Hepatocyte (in vitro differentiated cells): ENCODE results near the gene CFAP52. TPM values are rescaled to one million over a fixed set of nuclear protein-coding genes. Genes with fewer than 3 reads are reported as not detected.

Experiments
- DNase-seq: peaks from one replicate; pipeline ENCODE4 v3.0.0-alpha.2; 2016; ENCODE audit warnings: low spot score
- H2AFZ ChIP-seq: fragments of 200-600 bp; sonication (generic); 2 replicates; pipeline ENCODE4 v1.6.0; 2016; ENCODE audit warnings: antibody characterized with exemption, mild to moderate bottlenecking
- H3K27ac ChIP-seq: fragments of 200-600 bp; sonication (generic); 2 replicates; pipeline ENCODE4 v1.5.1; 2016; ENCODE audit warnings: mild to moderate bottlenecking
- H3K27me3 ChIP-seq: fragments of 200-600 bp; sonication (generic); 2 replicates; pipeline ENCODE4 v1.6.1; 2016
- H3K36me3 ChIP-seq: fragments of 200-600 bp; sonication (generic); replicated peaks from 2 replicates; pipeline ENCODE4 v1.5.1; 2016; ENCODE audit warnings: low read depth; ENCODE audit not compliant: insufficient read depth
- H3K4me1 ChIP-seq: fragments of 200-600 bp; sonication (generic); 2 replicates; pipeline ENCODE4 v1.5.1; 2016; ENCODE audit warnings: mild to moderate bottlenecking, moderate library complexity; ENCODE audit not compliant: insufficient read depth
- H3K4me2 ChIP-seq: fragments of 200-600 bp; sonication (generic); 2 replicates; pipeline ENCODE4 v1.6.0; 2016
- H3K4me3 ChIP-seq: fragments of 200-600 bp; sonication (generic); 2 replicates; pipeline ENCODE4 v1.5.1; 2016; ENCODE audit warnings: mild to moderate bottlenecking
- H3K79me2 ChIP-seq: fragments of 200-600 bp; sonication (generic); 2 replicates; pipeline ENCODE4 v1.6.0; 2017; ENCODE audit warnings: mild to moderate bottlenecking
- H3K9me2 ChIP-seq: fragments of 200-600 bp; sonication (generic); replicated peaks from 2 replicates; pipeline ENCODE4 v1.6.0; 2017; ENCODE audit warnings: mild to moderate bottlenecking; ENCODE audit not compliant: insufficient read depth
- H3K9me3 ChIP-seq: fragments of 200-600 bp; sonication (generic); 2 replicates; pipeline ENCODE4 v1.5.1; 2016; ENCODE audit warnings: low read depth, mild to moderate bottlenecking
- H4K20me1 ChIP-seq: fragments of 200-600 bp; sonication (generic); 2 replicates; pipeline ENCODE4 v1.6.0; 2016; ENCODE audit warnings: mild to moderate bottlenecking; ENCODE audit not compliant: insufficient read depth, poor library complexity, severe bottlenecking
- EZH2 ChIP-seq: fragments of 200-600 bp; sonication (generic); IDR thresholded peaks from 2 replicates; pipeline ENCODE4 v1.6.1; 2016; ENCODE audit warnings: antibody characterized with exemption, mild to moderate bottlenecking, borderline replicate concordance
- EZH2phosphoT487 ChIP-seq: fragments of 200-600 bp; sonication (generic); IDR thresholded peaks from one replicate; pipeline ENCODE4 v1.6.1; 2018; ENCODE audit warnings: antibody characterized with exemption, mild to moderate bottlenecking, low read depth, moderate library complexity; ENCODE audit not compliant: unreplicated experiment, severe bottlenecking
- WGBS: methylation state at CpG from one replicate; pipeline ENCODE4 v1.1.6; 2016; ENCODE audit warnings: low lambda C conversion rate; ENCODE audit errors: missing lambda C conversion rate; 5-methylcytosine and 5-hydroxymethylcytosine counted together
- polyA plus RNA-seq: library from polyadenylated mRNA; unstranded; fragments of >200 nt; fragmentation: Nextera tagmentation; extraction: Ambion mirVana; gene quantifications from 2 replicates; pipeline ENCODE4 v1.2.1, GENCODE V29; 2016
- total RNA-seq: library from RNA; depleted of rRNA; stranded (reverse); fragments of >200 nt; gene quantifications from 2 replicates; pipeline ENCODE4 v1.2.3, GENCODE V29; 2014
- TF ChIP-seq, protein P1 (sequence below): fragments of 200-600 bp; sonication (generic); IDR thresholded peaks from 2 replicates; pipeline ENCODE4 v1.5.1; 2016; ENCODE audit warnings: antibody characterized with exemption, mild to moderate bottlenecking; ENCODE audit not compliant: poor library complexity

Gene CFAP52
- total and polyA plus RNA-seq, 2 experiments from 2014 or later, result 0.67 TPM; not detected in 1

DNA sequence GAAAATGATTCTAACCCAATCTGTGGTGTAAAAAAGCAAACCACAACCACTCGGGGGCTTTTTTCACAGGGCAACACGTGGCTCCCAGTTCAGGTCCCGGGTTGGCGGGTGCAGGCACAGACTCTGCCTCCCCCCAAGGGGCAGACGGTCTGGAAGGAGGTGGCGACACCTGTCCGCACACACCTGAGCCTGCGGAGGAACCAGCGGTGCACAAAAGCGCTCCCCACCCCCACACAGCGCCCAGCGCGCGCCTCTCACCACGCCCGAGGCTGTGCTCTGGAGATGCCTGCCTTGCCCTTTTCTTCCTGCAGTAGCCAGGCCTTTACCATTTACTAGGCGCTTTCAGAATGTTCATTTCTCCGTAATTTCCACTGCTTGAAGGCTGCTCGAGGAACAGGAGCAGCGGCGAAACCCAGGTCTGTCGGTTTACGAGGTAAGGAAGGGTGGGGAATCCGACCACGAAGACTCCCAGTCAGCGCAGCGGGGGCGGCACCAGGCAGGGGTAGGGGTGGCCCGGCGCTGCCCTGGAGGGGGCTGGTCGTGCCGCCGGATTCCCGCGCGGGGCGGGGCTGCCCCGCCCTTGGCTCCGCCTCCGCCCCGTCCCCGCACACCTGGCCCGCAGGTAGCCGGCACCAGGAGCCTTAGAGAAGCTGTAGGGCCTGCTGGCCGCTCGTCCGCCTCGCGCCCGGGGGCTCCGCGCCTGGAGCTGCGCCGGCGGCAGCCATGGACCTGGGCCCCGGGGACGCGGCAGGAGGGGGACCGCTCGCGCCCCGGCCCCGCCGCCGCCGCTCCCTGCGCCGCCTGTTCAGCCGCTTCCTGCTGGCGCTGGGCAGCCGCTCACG is 68.7 kb downstream of the CFAP52 start, which contains the start of gene USP43:
USP43 (plus strand) TSS at position 608 of the 842 bp plus-strand sequence; CDS start at position 724, 116 bp downstream.
- Histone ChIP-seq H3K9me2 (no peaks in the 10 kb centered on the region), H3K36me3 (no peaks in the 10 kb centered on the region), H3K4me2 (peak within 1 kb of the TSS; percentile 81), H3K27ac (peak within 1 kb of the TSS; percentile 94), H3K9me3 (no peaks in the 10 kb centered on the region), H2AFZ (peak within 1 kb of the TSS; percentile 84), H3K4me3 (peak within 1 kb of the TSS; percentile 72), H3K79me2 (peaks cover 31% of the 10 kb centered on the region), H4K20me1 (no peaks in the 10 kb centered on the region), H3K27me3 (no peaks in the 10 kb centered on the region), H3K4me1 (peaks cover 13% of the 10 kb centered on the region)
- peak; percentile 89 for DNase-seq
- WGBS, result under 1% methylated on average over 23 of the region's 72 CpGs
- no peak for TF ChIP-seq EZH2phosphoT487
- no peak for TF ChIP-seq EZH2
- TF ChIP-seq, protein P1, sequence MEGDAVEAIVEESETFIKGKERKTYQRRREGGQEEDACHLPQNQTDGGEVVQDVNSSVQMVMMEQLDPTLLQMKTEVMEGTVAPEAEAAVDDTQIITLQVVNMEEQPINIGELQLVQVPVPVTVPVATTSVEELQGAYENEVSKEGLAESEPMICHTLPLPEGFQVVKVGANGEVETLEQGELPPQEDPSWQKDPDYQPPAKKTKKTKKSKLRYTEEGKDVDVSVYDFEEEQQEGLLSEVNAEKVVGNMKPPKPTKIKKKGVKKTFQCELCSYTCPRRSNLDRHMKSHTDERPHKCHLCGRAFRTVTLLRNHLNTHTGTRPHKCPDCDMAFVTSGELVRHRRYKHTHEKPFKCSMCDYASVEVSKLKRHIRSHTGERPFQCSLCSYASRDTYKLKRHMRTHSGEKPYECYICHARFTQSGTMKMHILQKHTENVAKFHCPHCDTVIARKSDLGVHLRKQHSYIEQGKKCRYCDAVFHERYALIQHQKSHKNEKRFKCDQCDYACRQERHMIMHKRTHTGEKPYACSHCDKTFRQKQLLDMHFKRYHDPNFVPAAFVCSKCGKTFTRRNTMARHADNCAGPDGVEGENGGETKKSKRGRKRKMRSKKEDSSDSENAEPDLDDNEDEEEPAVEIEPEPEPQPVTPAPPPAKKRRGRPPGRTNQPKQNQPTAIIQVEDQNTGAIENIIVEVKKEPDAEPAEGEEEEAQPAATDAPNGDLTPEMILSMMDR, result no peak

DNA sequence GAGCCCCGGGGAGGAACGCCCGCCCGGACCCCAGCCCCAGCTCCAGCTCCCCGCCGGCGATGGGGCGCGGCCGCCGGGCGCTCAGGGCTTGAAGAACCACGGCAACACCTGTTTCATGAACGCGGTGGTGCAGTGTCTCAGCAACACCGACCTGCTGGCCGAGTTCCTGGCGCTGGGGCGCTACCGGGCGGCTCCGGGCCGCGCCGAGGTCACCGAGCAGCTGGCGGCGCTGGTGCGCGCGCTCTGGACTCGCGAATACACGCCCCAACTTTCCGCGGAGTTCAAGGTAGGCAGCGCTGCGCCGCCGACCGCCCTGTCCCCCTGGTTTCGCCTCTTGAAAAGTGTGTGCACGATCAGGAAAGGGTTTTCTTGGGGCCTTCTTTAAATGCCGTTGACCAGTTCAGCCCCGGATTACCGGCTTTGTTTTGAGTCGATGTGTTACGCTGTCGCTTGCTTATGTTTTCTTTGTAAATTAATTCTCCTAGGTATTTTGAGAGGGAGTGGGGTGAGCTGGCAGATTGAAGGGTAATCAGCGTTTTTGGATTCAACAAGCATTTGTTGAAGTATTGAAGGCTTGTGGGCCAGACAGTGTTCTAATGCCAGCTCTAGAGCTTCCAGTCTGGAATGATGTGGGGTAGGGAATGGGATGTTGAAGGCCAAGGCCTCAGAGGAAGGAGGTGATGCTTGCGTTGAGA is 69.6 kb downstream of the CFAP52 start:
- Histone ChIP-seq H3K9me3 (no peaks in the 10 kb centered on the region), H3K27me3 (no peaks in the 10 kb centered on the region), H4K20me1 (no peaks in the 10 kb centered on the region), H3K9me2 (no peaks in the 10 kb centered on the region), H3K4me2 (peak overlapping the region; percentile 81), H3K4me3 (peak overlapping the region; percentile 72), H3K79me2 (peaks cover 40% of the 10 kb centered on the region), H3K36me3 (no peaks in the 10 kb centered on the region), H2AFZ (peak overlapping the region; percentile 84), H3K27ac (peak overlapping the region; percentile 94), H3K4me1 (peaks cover 13% of the 10 kb centered on the region)
- WGBS, result 1% methylated on average over 49 of the region's 51 CpGs
- TF ChIP-seq, protein P1, result peak; percentile 27
- TF ChIP-seq EZH2, result no peak
- peak; percentile 89 for DNase-seq

DNA sequence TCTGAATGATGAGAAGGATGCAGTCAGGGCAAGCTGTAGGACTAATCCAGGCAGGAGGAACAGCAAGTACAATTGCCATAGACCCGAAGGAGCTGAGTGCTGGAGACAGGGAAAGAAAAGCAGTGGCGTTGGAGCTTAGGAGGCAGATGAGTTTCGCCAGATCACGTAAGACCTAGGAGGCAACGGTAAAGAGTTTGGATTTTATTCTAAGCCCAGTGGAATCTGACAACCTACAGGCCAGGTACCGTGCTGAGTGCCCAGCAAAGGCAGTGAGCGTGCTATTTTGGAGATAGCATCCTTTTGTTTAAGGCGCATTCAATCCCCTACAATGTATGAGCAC is 70.1 kb downstream of the CFAP52 start:
- Histone ChIP-seq H3K79me2 (peaks cover 45% of the 10 kb centered on the region), H3K4me2 (peak overlapping the region; percentile 81), H3K27ac (peak overlapping the region; percentile 94), H3K9me2 (no peaks in the 10 kb centered on the region), H2AFZ (peak overlapping the region; percentile 84), H4K20me1 (no peaks in the 10 kb centered on the region), H3K36me3 (no peaks in the 10 kb centered on the region), H3K27me3 (no peaks in the 10 kb centered on the region), H3K4me3 (peak overlapping the region; percentile 72), H3K9me3 (no peaks in the 10 kb centered on the region), H3K4me1 (peaks cover 13% of the 10 kb centered on the region)
- TF ChIP-seq EZH2, result no peak
- TF ChIP-seq, protein P1, result no peak
- WGBS, result 20% methylated on average over 8 of the region's 8 CpGs
- DNase-seq, result no peak
